ENCODE results near the gene CNN1.
"Not testable (repeated sequence)": the region's sequence is repeated elsewhere in the genome, so short reads cannot be mapped to it uniquely, and the experiment has no call there.

DNA sequence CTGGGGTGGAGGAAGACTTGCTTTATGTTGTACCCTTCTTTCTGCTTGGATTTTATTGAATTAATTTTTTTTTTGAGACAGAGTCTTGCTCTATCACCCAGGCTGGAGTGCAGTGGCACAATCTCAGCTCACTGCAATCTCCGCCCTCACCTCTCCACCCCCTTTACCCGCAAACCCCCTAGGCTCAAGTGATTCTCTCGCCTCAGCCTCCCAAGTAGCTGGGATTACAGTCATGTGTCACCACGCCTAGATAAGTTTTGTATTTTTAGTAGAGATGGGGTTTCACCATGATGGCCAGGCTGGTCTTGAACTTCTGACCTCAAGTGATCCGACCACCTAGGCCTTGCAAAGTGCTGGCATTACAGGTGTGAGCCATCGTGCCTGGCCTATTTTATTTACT, 34.7 kb downstream of the CNN1 start:
- TF ChIP-seq, protein P1, sequence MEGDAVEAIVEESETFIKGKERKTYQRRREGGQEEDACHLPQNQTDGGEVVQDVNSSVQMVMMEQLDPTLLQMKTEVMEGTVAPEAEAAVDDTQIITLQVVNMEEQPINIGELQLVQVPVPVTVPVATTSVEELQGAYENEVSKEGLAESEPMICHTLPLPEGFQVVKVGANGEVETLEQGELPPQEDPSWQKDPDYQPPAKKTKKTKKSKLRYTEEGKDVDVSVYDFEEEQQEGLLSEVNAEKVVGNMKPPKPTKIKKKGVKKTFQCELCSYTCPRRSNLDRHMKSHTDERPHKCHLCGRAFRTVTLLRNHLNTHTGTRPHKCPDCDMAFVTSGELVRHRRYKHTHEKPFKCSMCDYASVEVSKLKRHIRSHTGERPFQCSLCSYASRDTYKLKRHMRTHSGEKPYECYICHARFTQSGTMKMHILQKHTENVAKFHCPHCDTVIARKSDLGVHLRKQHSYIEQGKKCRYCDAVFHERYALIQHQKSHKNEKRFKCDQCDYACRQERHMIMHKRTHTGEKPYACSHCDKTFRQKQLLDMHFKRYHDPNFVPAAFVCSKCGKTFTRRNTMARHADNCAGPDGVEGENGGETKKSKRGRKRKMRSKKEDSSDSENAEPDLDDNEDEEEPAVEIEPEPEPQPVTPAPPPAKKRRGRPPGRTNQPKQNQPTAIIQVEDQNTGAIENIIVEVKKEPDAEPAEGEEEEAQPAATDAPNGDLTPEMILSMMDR (IDR thresholded peaks at IDR 0.05; ENCODE audit: low read length): not testable (repeated sequence)
- TF ChIP-seq EZH2 (optimal IDR thresholded peaks at IDR 0.05; ENCODE audit: low read depth, low read length): not testable (repeated sequence)
